ENCODE results near the gene CERK. TPM values are rescaled to one million over a fixed set of nuclear protein-coding genes. Genes with fewer than 3 reads are reported as not detected.
"Not testable (repeated sequence)": the region's sequence is repeated elsewhere in the genome, so short reads cannot be mapped to it uniquely, and the experiment has no call there.

The CERK gene
- total RNA-seq, 1 donor from 2014 or later = 35.1 TPM

DNA sequence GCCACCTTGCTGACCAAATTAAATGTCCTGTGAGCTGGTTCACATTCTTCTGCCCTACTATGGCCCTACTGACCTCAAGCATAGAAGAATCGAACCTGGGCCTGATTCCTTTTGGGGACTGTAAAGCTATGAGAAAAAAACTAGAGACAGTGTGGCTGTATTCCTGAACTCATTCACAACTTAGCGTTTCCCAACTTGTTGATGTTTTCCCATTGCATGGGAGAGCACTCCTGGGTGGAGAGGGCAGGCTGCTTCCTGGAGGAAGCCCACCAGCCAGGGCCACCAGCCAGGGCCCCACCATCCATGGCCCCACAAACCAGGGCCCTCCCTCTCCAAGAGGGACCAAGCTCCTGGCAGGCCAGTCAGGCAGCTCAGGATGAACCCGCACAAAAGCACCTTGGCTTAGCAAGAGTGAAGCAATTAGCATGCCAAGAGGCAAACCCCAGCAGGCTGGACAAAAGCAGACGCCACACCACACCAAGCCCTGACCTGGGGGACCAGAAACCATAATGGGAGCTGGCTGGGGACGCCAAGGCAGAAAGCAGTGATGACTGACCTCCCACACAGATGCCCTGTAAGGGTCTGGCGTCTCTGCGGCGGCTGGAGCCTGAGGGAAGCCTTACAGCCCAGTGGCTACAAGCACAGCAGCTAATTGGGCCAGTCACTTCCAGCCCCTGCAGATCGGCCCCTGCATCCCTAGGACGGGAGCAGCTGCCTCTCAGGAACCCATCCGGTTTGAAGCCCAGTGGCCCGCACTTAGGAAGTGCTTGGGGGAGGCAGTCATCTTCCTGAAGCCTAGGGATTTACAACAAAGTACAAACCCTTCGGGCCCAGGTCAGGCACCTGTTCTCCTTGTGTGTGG, 2.1 kb downstream of the CERK start:
- DNase-seq (ENCODE audit: low spot score in 2 of 2) (no peak), FAIRE-seq (no peak)

DNA sequence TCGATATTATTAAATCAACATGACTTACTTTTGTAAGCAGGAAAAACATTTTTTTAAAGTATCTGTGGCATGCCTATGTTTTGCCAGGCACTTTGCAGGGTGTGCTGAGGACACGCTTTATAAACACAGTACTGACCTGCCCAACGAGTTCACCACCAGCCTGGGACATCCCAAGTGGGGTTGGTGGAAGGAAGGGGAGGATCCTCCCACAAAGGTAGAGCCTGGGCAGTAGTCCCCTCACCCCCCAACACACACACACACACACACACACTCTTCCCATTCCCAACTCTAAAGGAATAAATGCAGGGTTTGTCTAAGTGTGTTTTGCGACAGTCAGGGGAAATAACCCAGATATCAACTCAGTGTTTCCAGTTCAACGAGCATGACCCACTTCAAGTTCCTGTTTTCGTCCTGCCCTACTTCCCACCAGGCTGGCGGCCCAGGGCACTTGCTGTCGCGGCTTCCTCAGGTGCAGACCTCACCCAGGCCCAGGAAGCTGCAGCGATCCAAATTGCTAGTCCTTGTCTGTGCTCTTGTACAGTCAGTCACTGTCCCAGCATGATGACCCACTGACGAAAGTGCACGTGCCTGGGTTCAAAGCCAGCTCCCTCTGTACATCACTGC, 3.1 kb downstream of the CERK start:
- DNase-seq (ENCODE audit: low spot score in 2 of 2) = no peak
- no peak for FAIRE-seq

DNA sequence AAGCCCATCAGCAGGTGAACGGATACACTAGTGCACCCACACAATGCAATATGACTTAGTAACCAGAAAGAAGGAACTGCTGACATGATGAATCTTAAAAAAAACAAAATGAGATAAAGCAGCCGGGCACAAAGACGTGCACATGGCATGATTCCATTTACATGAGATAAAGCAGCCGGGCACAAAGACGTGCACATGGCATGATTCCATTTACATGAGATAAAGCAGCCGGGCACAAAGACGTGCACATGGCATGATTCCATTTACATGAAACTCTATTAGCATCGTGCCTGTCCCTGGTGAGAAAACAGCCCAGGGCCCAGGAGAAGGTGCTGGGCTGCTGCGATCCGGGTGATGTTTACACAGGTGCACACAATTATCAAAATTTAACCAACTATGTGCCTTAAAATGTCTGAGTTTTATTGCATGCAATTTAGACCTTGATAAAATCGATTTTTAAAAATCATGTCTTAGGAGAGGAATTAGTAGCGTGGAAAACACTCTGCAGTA, 3.8 kb downstream of the CERK start:
- DNase-seq (ENCODE audit: low spot score in 2 of 2); FAIRE-seq: not testable (repeated sequence)

DNA sequence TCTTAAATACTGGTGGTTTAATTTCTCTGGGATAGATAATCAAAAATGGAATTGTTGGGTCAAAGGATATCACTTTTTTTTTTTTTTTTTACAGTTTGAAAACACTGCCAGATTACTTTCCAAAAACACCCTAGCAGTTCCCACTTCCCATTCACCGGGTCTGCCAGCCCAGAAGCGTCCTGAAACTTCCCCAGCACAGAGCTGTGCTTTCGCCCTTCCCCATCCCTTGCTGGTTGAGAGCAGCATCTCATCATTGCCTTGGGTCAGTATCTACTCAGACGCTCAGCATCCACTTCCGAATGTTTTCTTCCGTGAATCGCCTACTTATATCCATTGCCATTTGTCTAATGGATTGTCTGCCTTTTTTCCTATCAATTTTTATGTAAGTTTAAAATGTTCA, 5.5 kb downstream of the CERK start:
- FAIRE-seq (no peak), DNase-seq (ENCODE audit: low spot score in 2 of 2) (no peak)

DNA sequence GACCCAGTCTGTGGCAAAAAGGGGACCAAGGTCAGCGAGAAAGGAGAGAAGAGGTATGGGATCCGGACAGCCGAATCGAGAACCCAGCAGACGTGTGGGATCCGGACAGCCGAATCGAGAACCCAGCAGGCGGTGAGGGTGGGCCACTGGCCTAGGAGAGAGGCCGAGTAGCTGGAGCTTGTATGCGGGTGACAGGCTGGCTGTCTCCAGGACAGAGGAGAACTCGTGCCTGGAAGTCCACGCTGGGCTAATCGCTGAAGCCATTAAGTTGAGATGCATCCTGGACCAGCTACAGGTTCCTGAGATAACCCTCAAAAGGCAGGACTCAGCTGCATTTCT, 6.0 kb downstream of the CERK start:
- DNase-seq (ENCODE audit: low spot score in 2 of 2) = no peak
- no peak for FAIRE-seq

DNA sequence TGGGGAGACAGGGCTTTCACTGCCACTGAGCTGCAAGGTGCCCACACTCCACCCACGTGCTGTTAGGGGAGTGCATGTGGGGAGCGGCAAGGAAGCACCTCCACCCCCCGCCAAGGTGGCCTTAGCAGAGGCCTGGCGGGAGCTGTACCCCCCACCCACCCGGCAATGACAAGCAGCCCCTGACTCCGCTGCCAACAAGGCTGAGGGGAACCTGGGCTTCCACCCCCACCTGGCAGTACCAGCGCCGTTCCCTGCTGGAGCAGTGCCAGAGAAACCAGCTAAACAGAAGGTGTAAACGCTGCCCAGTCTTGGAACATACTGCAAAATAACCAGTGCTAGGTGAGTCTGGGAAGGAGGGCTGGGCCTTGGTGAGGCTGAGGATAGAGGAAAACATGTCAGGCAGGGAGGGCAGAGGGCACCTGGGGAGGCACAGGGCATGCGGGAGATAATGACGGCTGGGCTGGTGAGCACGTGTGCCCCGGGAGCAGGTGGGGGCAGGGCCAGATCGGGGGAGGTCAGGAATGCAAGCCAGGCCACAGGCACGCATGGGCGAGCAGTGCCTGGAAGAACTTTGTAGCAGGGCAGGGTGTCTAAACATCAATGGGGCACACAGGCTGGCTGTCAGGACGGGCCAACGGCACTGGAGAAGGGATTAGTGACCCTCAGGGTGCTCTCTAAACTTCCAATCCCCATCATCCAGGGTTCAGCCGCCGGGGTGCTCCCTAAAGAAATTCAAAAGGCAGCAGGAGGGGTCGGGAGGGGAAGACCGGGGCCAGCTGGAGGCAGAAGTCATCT, 6.6 kb downstream of the CERK start:
- no peak for FAIRE-seq
- DNase-seq (ENCODE audit: low spot score in 2 of 2) = no peak

DNA sequence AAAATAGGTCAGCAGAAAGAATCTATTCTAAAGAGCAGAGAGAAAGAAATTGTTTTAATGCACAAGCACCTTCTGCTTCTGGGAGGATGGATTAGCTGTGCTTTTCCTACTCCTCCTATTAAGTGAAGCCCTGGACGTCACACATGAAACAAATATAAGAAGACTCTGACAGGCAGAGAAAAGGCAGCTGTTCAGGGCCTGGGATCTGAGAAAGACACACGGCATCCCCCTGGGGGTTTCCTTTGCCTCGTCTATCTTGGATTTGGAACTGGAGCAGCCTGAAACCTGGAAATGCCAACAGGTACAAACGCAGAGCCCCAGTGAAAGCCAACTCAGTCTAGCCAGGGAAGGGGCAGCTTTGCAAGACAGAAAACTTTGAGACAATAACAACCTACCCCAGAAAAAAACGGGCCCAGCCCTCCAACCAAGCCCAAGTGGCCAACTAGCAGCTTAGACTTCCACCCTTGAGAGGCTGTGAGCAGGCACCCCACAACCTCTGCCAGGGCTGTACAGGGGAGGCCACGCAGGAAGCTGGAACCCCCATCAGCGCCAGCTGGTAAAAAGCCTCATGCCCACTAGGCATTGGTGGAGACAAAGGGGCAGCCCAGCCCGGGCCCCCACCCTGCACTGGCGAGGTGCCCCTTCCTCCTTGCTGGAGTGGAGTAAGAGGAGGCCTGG, 7.3 kb downstream of the CERK start:
- FAIRE-seq (no peak), DNase-seq (ENCODE audit: low spot score in 2 of 2) (no peak)

DNA sequence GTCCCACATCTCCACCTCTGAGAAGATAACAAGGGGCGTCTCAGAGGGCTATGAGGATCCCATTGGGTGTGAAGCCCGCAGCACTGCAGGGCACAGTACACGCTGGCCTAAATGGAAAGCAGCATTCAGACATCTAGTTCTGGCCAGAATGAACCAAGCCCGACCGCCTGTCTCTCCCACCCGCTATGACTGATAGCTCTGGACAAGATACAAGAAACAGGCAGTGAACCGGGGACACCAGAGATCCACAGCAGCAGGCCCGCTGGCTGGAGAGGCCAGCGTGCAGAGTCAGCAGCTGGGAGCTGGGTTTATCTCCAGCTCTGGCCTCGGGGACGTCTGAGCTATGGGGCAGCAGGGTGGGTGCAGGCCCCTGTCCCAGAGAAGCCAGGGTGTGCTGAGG, 9.6 kb downstream of the CERK start:
- DNase-seq (ENCODE audit: low spot score in 2 of 2) (no peak), FAIRE-seq (no peak)

DNA sequence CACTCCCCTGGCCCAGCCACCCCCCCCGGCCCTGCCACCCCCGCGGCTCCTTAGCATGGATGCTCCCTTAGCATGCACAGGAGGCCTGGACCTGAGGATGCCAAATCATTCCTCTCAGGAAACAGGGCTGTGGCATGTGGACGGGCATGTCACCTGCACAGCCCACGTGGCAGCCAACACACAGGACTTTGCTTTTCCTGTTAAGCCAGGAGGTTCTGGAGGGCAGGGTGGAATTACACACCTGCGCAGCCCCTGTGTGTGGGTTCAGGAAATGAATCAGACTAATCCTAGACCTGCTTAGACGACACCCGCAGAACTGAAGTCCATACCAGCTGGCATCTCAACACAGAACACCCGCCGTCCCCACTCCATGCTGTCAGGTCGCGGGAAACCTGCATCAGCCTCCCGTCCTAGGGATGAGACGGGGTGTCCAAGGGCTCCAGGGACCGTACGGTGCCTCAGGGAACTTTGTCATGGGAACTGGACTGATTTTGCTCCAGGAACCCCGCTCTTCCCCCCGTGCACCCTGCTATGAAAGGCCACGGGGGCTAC, 10.2 kb downstream of the CERK start:
- FAIRE-seq (no peak), DNase-seq (ENCODE audit: low spot score in 2 of 2) (no peak)

DNA sequence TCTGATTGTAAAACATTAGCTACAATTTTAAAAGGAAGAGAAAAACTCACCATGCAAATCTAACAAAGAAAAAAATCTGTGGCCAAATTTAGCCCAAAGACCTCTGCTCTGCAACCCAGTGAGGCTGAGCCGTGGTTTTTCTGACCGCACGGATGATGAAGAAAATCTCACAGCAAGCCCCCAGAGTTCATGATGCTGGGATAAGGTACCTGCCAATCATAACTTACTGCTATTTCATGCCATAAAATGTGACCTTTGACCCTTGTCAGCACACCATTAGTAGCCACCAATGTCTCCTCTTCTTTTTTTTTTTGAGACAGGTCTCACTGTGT, 11.1 kb downstream of the CERK start:
- FAIRE-seq (no peak), DNase-seq (ENCODE audit: low spot score in 2 of 2) (no peak)

DNA sequence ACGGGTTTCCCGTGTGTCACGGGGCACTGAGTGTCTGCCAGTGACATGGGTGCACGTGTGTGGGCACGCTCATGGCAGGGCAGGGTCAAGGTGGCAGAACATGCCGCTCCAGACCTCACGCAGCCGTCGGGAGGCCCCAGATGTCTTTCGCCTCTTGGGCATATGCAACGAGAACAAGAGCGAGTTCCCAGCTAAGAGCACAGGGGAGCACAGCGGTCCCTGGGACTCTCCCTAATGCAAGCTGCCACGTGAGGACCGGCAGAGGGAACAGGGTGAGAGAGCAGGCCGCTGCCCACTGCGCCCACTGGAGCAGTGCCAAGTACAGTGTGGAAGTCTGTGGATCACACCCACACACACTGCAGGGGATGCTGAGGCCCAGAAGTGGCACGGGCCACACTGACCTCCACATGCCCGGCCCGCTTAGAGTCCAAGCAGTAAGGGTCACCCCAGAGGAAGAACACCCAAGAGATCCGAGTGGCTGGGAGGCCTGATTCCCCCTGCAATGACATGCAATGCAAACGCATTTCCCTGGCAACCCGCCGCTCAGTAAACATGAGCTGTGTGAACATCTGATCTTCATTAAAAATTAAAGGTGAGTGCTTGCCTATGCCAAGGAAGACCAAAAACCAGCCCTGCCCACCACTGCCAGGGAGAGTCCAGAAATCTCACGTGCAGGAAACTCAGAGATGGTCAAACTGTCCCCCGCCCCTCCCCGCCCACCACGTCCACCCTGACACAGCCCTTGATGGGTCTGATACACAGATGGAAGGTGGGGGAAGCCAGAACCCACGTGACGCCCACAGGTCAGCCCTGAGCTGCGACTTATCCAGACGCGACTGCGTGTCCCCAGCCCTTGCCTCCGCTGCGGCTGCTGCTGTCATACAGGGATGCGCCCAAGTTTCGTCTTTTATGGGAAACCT, 11.7 kb downstream of the CERK start:
- FAIRE-seq (no peak), DNase-seq (ENCODE audit: low spot score in 2 of 2) (no peak)

DNA sequence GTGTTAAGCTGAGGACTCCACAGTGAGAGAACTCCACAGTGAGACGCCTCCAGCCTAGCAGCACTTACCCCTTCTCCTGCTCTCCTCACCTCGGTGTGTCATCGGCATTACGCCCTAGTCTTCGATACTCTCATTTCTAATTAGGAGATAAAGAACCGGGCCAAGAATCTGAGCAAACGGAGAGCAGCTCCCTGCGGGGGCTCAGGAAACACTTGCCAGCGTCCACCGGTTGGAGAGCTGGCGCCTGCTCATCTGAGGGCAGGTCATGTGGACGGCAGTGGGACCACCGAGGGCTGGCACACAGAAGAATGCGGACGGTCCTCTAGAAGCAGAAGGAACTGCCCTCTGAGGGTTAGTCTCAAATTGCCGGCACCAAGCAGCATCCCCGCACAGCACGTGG, 13.0 kb downstream of the CERK start:
- no peak for DNase-seq (ENCODE audit: low spot score in 2 of 2)
- no peak for FAIRE-seq

DNA sequence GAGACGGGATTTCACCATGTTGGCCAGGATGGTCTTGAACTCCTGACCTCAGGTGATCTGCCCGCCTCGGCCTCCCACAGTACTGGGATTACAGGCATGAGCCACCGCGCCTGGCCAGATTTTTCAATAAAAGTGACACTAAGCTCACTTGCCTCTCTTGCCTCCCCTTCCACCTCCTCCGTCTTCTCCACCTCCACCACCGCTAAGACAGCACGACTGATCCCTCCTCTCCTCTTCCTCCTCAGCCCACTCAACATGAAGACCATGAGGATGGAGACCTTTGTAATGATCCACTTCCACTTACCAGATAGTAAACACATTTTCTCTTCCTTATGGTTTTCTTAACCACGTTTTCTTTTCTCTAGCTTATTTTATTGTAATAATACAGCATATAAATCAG, 14.2 kb downstream of the CERK start:
- FAIRE-seq (no peak), DNase-seq (ENCODE audit: low spot score in 2 of 2) (no peak)

DNA sequence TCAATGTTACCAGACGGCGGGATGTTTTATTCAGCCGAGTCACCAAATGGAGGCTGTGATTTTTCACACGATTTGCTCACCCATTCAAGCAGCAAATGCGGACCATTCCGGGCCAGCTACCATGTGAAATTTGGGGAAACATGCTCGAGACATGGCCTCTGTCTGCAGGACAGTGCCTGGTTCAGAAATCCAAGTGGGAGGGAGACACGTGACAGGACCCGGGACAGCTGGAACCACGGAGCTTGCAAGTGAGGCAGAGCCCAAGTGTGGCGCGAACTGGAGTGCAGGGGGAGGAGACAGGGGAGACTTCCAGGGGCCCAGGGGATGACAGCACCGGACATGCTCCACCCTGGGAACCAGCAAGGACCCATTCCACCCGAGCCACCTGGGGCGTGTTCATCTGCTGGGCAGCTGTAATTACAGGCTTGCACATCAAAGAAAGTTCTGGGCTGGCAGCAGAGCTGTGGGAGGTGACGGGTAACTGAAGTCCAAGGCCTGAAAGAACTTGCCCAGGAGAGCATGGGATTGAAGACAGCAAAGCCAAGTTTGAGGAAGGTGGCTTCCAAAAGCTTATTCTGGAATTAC, 16.5 kb downstream of the CERK start:
- FAIRE-seq (no peak), DNase-seq (ENCODE audit: low spot score in 2 of 2) (no peak)

DNA sequence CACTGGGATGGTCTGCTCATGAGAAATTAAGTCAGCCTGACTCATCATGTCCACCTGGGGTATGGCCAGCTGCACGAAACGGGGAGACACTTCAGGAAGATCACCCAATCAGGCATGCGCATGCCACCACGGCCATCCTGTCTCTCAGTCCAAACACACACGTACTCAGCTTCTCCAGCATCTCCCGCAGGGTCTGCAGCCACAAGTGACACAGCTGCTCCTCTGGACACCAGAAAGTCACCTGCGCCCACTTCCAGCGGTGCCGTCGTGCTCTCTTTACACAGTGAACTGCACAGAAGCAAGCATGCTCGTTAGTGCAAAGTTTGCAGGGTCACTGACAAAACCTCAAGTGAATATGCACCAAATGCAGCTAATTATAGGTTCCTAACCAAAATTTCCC, 18.1 kb downstream of the CERK start:
- FAIRE-seq = no peak
- DNase-seq (ENCODE audit: low spot score in 2 of 2) = no peak

DNA sequence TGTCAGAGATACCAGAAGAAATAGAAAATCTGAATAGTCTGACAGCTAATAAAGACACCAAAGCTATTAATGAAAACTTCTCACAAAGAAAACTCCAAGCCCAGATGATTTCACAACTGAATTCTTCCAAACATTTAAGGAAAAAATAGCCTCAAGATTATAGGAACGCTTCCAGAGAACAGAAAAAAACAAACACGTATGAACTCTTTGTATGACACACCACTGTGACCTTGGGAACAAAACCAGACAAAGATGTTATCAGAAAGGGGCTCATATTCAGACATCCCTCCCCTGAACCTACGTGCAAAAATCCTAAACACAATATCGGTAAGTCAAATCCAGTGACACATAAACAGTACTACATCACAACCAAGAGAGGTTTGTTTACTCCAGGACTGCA, 23.5 kb downstream of the CERK start:
- FAIRE-seq (no peak), DNase-seq (ENCODE audit: low spot score in 2 of 2) (no peak)

DNA sequence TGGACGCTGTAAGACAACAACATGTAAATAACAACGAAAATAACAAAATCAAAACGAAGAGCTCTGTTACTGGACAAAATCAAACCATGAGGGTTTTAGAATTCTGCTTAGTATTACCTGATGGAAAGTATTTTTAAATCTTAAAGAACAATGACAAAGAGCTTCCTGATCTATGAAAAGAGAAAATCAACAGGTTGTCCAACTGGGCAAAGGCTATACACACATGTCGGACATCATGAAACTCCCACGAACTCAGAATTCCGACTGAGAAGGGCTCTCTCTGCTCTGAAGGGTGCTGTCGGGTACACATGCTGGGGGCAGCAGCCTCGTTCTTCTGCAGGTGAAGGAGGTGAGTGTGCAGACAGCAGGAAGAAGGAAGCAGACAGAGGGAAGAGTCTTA, 25.8 kb downstream of the CERK start:
- no peak for FAIRE-seq
- DNase-seq (ENCODE audit: low spot score in 2 of 2) = no peak

DNA sequence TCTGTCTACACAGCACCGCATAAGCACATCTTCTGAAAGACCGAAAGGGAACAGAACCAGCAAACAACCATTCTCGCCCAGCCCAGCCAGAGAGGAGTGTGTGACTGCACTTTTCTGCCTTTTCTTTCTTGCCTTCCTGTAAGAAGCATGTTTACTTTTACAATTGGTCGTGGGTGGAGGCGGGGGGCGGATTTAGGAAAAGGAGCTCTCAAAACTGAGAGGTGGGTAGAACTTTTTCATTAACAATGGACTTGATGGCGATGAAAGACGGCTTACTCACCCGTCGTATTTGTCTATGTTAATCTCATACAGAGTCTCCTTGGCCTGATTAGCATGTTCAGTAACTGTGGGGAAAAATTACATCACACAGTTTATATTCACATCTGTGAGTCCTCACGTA, 27.2 kb downstream of the CERK start:
- DNase-seq (ENCODE audit: low spot score in 2 of 2) (no peak), FAIRE-seq (no peak)

DNA sequence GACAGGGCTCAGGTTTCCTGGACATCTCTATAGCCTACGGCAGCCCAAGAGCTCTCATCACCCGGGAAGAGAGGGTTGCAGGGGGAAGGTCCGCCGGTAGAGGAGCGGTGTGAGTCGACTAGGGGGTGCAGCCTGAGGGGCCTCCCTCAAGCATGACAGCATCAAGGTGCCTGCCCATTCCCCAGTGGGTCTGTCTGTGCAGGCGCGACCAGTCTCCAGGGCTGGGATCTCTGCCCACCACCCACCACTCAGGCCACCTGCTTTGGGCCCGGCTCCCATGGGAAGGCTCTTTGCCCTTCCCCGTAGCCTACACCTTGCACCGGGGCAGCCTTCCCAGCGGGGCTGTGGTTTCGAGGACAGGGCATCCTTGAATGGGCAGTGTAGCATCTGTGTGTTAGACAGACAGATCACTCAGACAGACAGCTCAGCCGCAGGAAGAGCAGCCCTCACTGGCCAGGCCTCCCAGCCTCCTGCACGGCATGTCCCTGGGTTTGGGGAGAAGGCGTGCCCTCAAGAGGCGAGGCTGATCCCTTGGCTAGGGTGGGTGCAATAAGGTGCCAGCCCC, 29.2 kb downstream of the CERK start:
- DNase-seq (ENCODE audit: low spot score in 2 of 2) (no peak), FAIRE-seq (no peak)

Data from frontal cortex (tissue), 4 donors.